HepG2 (cell line): Measurements from ENCODE around the gene USP35. TPM values are rescaled to one million over a fixed set of nuclear protein-coding genes. Genes with fewer than 3 reads are reported as not detected.
A peak's percentile ranks its signal among the peaks of the same experiment; 100 is the strongest.

ENCODE experiments used
- AKAP8 ChIP-seq: sonication (generic); formaldehyde crosslinking; IDR thresholded peaks from 2 replicates; pipeline ENCODE4 v1.5.1; 2020; ENCODE audit warnings: mild to moderate bottlenecking, missing genetic modification reagents
- CBX1 ChIP-seq: IDR thresholded peaks from one replicate; pipeline ENCODE4 v1.6.1; 2016; ENCODE audit warnings: antibody characterized with exemption, low read depth
- FIP1L1 ChIP-seq: fragments of 200-400 bp; formaldehyde crosslinking; IDR thresholded peaks from 2 replicates; pipeline ENCODE4 v1.6.1; 2018; ENCODE audit warnings: low read depth, mild to moderate bottlenecking, low read length, moderate library complexity, borderline replicate concordance; ENCODE audit not compliant: insufficient read depth
- GMEB1 ChIP-seq: sonication (generic); formaldehyde crosslinking; IDR thresholded peaks from 2 replicates; pipeline ENCODE4 v1.5.1; 2020; ENCODE audit warnings: missing genetic modification reagents, mild to moderate bottlenecking, borderline replicate concordance
- HMGA1 ChIP-seq: sonication (generic); formaldehyde crosslinking; conservative IDR thresholded peaks from 2 replicates; pipeline ENCODE4 v1.4.0; 2020; ENCODE audit warnings: missing genetic modification reagents
- JUN ChIP-seq: sonication (generic); formaldehyde crosslinking; IDR thresholded peaks from 2 replicates; pipeline ENCODE4 v1.4.0; 2020; ENCODE audit warnings: mild to moderate bottlenecking, missing genetic modification reagents
- MEIS1 ChIP-seq: sonication (generic); formaldehyde crosslinking; IDR thresholded peaks from 2 replicates; pipeline ENCODE4 v1.9.0; 2021; ENCODE audit warnings: mild to moderate bottlenecking, missing genetic modification reagents, moderate library complexity, borderline replicate concordance
- NFE2L2 ChIP-seq: fragments of 150-350 bp; IDR thresholded peaks from 2 replicates; pipeline ENCODE4 v1.6.1; 2014; ENCODE audit warnings: low read length
- RARA ChIP-seq: IDR thresholded peaks from 2 replicates; pipeline ENCODE4 v1.6.1; 2016; ENCODE audit warnings: missing genetic modification reagents, missing compliant biosample characterization
- RFX3 ChIP-seq: IDR thresholded peaks from 2 replicates; pipeline ENCODE4 v1.6.1; 2016; ENCODE audit warnings: missing biosample characterization, missing genetic modification reagents
- SOX6 ChIP-seq, 2 experiments: fragments of 450-650 bp in 1 of 2; sonication (generic) in 1 of 2; formaldehyde crosslinking in 1 of 2; IDR thresholded peaks; 2 replicates each; pipeline versions ENCODE4 v1.4.0 to v1.6.1; 2017 to 2020; ENCODE audit warnings: antibody characterized with exemption in 1 of 2, mild to moderate bottlenecking in 1 of 2, missing genetic modification reagents in 1 of 2
- SUZ12 ChIP-seq: fragments of 150-350 bp; IDR thresholded peaks from 2 replicates; pipeline ENCODE4 v1.6.1; 2014; ENCODE audit warnings: low read depth, low read length
- TEAD3 ChIP-seq: optimal IDR thresholded peaks from 2 replicates; pipeline ENCODE3; 2016; ENCODE audit warnings: borderline replicate concordance
- YEATS2 ChIP-seq: sonication (generic); formaldehyde crosslinking; IDR thresholded peaks from 2 replicates; pipeline ENCODE4 v1.4.0; 2020; ENCODE audit warnings: missing genetic modification reagents, borderline replicate concordance
- ZBTB26 ChIP-seq: IDR thresholded peaks from 2 replicates; pipeline ENCODE4 v1.6.1; 2016; ENCODE audit warnings: missing compliant biosample characterization, missing genetic modification reagents, borderline replicate concordance
- ZMAT3 ChIP-seq: sonication (generic); formaldehyde crosslinking; conservative IDR thresholded peaks from 2 replicates; pipeline ENCODE4 v1.7.0; 2021; ENCODE audit warnings: missing genetic modification reagents
- ZNF143 ChIP-seq: sonication (generic); formaldehyde crosslinking; IDR thresholded peaks from 2 replicates; pipeline ENCODE4 v1.4.0; 2020; ENCODE audit warnings: missing genetic modification reagents
- ZNF614 ChIP-seq: IDR thresholded peaks from 2 replicates; pipeline ENCODE4 v1.6.1; 2018; ENCODE audit warnings: missing biosample characterization, missing genetic modification reagents, inconsistent platforms, borderline replicate concordance
- ZNF839 ChIP-seq: sonication (generic); formaldehyde crosslinking; IDR thresholded peaks from 2 replicates; pipeline ENCODE4 v1.4.0; 2020; ENCODE audit warnings: missing genetic modification reagents, mild to moderate bottlenecking, borderline replicate concordance
- polyA plus RNA-seq, 8 experiments: library from polyadenylated mRNA; depleted of rRNA in 3 of 8; stranded (reverse) in 7 of 8; unstranded in 1 of 8; fragments of >200 nt; fragmentation: Illumina TruSeq in 4 of 8; extraction: Trizol in 4 of 8; gene quantifications; 2 replicates each; pipeline versions ENCODE4 v1.2.1 to v1.2.3, GENCODE V29; 2011 to 2016; ENCODE audit warnings: low read depth in 4 of 8, missing spikeins in 1 of 8, mixed read lengths in 1 of 8; ENCODE audit not compliant: insufficient read depth in 1 of 8
- total RNA-seq, 5 experiments: library from RNA; depleted of rRNA; stranded (reverse); fragments of >200 nt; fragmentation: Illumina TruSeq; extraction: Trizol; gene quantifications; 2 replicates each; pipeline ENCODE4 v1.2.3, GENCODE V29; 2016; ENCODE audit warnings: low read depth in 1 of 5
- TF ChIP-seq, protein P1 (sequence below): sonication (generic); formaldehyde crosslinking; IDR thresholded peaks from 2 replicates; pipeline ENCODE4 v1.8.1; 2022; ENCODE audit warnings: low read depth, mild to moderate bottlenecking, missing genetic modification reagents
- TF ChIP-seq, protein P2 (sequence below): sonication (generic); formaldehyde crosslinking; IDR thresholded peaks from 2 replicates; pipeline ENCODE4 v1.4.0; 2020; ENCODE audit warnings: mild to moderate bottlenecking, missing genetic modification reagents

USP35 gene
- total and polyA plus RNA-seq, 2 of the 13 experiments (the other 11 are each of a cell fraction or from before 2014, with no cell fraction given) = 4.6 to 7.7 TPM

- TF ChIP-seq JUN (CRISPR knock-in tag) (peak; percentile 61; the same call in 1 of the 2 replicates), YEATS2 (CRISPR knock-in tag) (peak; percentile 58; the same call in 1 of the 2 replicates), SOX6 (IDR thresholded peaks at IDR 0.05) (no peak), SOX6 (CRISPR knock-in tag; IDR thresholded peaks at IDR 0.05) (peak; percentile 75), MEIS1 (CRISPR knock-in tag) (no peak; the same call in 1 of the 2 replicates), ZNF143 (CRISPR knock-in tag) (peak; percentile 98), RARA (CRISPR knock-in tag) (0 out of 2 replicates have a peak, but pooled peaks have one; percentile 4), TEAD3 (CRISPR knock-in tag) (peak; percentile 35), ZNF614 (CRISPR knock-in tag) (peak; percentile 34), ZBTB26 (CRISPR knock-in tag) (0 out of 2 replicates have a peak, but pooled peaks have one; percentile 23), CBX1 (peak; percentile 55), AKAP8 (CRISPR knock-in tag) (peak; percentile 64; the same call in 1 of the 2 replicates), FIP1L1 (no peak), ZMAT3 (CRISPR knock-in tag) (peak; percentile 59; the same call in 1 of the 2 replicates), RFX3 (CRISPR knock-in tag) (no peak; the same call in 1 of the 2 replicates), SUZ12 (peak; percentile 89), NFE2L2 (no peak), GMEB1 (CRISPR knock-in tag) (peak; percentile 88), HMGA1 (CRISPR knock-in tag) (no peak), ZNF839 (CRISPR knock-in tag) (no peak)
- TF ChIP-seq, protein P1, sequence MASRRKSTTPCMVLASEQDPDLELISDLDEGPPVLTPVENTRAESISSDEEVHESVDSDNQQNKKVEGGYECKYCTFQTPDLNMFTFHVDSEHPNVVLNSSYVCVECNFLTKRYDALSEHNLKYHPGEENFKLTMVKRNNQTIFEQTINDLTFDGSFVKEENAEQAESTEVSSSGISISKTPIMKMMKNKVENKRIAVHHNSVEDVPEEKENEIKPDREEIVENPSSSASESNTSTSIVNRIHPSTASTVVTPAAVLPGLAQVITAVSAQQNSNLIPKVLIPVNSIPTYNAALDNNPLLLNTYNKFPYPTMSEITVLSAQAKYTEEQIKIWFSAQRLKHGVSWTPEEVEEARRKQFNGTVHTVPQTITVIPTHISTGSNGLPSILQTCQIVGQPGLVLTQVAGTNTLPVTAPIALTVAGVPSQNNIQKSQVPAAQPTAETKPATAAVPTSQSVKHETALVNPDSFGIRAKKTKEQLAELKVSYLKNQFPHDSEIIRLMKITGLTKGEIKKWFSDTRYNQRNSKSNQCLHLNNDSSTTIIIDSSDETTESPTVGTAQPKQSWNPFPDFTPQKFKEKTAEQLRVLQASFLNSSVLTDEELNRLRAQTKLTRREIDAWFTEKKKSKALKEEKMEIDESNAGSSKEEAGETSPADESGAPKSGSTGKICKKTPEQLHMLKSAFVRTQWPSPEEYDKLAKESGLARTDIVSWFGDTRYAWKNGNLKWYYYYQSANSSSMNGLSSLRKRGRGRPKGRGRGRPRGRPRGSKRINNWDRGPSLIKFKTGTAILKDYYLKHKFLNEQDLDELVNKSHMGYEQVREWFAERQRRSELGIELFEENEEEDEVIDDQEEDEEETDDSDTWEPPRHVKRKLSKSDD (CRISPR knock-in tag) = no peak
- TF ChIP-seq, protein P2, sequence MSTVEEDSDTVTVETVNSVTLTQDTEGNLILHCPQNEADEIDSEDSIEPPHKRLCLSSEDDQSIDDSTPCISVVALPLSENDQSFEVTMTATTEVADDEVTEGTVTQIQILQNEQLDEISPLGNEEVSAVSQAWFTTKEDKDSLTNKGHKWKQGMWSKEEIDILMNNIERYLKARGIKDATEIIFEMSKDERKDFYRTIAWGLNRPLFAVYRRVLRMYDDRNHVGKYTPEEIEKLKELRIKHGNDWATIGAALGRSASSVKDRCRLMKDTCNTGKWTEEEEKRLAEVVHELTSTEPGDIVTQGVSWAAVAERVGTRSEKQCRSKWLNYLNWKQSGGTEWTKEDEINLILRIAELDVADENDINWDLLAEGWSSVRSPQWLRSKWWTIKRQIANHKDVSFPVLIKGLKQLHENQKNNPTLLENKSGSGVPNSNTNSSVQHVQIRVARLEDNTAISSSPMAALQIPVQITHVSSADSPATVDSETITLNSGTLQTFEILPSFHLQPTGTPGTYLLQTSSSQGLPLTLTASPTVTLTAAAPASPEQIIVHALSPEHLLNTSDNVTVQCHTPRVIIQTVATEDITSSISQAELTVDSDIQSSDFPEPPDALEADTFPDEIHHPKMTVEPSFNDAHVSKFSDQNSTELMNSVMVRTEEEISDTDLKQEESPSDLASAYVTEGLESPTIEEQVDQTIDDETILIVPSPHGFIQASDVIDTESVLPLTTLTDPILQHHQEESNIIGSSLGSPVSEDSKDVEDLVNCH = peak; percentile 78; the same call in 1 of the 2 replicates
Measured at GRCh38 chr11:78188286-78189173, at the start of gene USP35, which contains the start of gene KCTD21 (continued).
